ENCODE data around the gene PARL. TPM values are rescaled to one million over a fixed set of nuclear protein-coding genes. Genes with fewer than 3 reads are reported as not detected.

The PARL gene
- total RNA-seq, 4 donors from 2014 or later, result 47.6 to 66.6 (median 55.7) TPM

DNA sequence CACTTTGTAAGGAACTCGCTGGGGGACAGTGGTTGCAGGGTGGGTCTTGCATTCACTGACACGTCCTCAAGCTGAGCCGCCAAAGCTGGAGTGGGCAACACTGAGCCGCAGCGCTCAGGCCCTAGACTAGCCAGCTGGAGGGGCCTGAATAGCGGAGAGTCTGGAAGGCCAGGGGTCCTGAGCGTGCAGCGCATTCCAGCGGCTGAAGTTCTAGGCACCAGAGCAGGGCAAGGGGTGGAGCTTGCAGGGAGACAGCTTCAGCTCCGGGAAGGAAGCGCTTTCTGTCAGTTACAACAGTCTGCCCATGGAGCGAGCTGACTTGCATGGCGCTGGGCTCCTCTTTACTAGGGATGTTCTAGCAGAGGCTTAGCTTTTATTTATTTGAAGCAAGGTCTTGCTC, 62.0 kb downstream of the PARL start:
- Histone ChIP-seq H3K27me3 (no peaks in the 10 kb centered on the region), H3K27ac (no peak overlapping the region), H3K36me3 (peaks cover 0 to 21% (median 0%) of the 10 kb centered on the region in 3 donors), H3K4me3 (no peak overlapping the region), H3K4me1 (peaks cover 0 to 20% (median 5%) of the 10 kb centered on the region in 4 donors), H3K9me3 (no peaks in the 10 kb centered on the region)
- 77 to 85% methylated on average over 13 of the region's 13 CpGs for WGBS, 2 donors
- no peak for DNase-seq (ENCODE audit: low spot score in 2 of 2)
- TF ChIP-seq, protein P1, sequence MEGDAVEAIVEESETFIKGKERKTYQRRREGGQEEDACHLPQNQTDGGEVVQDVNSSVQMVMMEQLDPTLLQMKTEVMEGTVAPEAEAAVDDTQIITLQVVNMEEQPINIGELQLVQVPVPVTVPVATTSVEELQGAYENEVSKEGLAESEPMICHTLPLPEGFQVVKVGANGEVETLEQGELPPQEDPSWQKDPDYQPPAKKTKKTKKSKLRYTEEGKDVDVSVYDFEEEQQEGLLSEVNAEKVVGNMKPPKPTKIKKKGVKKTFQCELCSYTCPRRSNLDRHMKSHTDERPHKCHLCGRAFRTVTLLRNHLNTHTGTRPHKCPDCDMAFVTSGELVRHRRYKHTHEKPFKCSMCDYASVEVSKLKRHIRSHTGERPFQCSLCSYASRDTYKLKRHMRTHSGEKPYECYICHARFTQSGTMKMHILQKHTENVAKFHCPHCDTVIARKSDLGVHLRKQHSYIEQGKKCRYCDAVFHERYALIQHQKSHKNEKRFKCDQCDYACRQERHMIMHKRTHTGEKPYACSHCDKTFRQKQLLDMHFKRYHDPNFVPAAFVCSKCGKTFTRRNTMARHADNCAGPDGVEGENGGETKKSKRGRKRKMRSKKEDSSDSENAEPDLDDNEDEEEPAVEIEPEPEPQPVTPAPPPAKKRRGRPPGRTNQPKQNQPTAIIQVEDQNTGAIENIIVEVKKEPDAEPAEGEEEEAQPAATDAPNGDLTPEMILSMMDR (IDR thresholded peaks at IDR 0.05), result no peak
- TF ChIP-seq EP300 (IDR thresholded peaks at IDR 0.05) (no peak), POLR2A (IDR thresholded peaks at IDR 0.05) (no peak)

DNA sequence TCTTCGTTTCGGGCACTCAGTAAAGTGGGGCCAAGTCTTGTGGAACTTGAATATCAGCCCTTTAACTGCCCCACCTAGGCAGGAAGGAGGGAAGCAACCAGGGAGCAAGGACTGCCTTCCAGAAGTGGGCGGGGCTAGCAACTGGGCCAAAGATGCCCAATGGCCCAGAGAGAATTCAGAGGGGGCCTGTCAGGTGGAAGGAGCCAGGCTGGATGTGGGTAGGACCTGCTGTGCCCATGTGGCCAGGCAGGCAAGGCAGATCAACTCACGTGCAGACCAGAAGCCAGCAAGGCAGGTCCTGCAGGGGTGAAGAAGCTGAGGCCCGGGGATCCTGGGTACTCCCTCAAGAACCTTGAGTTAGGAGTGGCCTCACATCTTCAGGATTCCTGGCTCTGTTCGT, 64.8 kb downstream of the PARL start:
- TF ChIP-seq EP300 (IDR thresholded peaks at IDR 0.05) (no peak), POLR2A (IDR thresholded peaks at IDR 0.05) (no peak)
- TF ChIP-seq, protein P1 (IDR thresholded peaks at IDR 0.05), result no peak
- H3K9me3 ChIP-seq, result no peaks in the 10 kb centered on the region
- H3K36me3 ChIP-seq, result peaks cover 0 to 43% (median 0%) of the 10 kb centered on the region in 3 donors
- no peak for DNase-seq (ENCODE audit: low spot score in 2 of 2)
- no peak overlapping the region for H3K4me3 ChIP-seq
- H3K27me3 ChIP-seq, result no peaks in the 10 kb centered on the region
- H3K27ac ChIP-seq, result no peak overlapping the region
- peaks cover 0 to 11% (median 3%) of the 10 kb centered on the region in 4 donors for H3K4me1 ChIP-seq
- WGBS, 2 donors, result 88 to 97% methylated on average over 6 of the region's 6 CpGs

DNA sequence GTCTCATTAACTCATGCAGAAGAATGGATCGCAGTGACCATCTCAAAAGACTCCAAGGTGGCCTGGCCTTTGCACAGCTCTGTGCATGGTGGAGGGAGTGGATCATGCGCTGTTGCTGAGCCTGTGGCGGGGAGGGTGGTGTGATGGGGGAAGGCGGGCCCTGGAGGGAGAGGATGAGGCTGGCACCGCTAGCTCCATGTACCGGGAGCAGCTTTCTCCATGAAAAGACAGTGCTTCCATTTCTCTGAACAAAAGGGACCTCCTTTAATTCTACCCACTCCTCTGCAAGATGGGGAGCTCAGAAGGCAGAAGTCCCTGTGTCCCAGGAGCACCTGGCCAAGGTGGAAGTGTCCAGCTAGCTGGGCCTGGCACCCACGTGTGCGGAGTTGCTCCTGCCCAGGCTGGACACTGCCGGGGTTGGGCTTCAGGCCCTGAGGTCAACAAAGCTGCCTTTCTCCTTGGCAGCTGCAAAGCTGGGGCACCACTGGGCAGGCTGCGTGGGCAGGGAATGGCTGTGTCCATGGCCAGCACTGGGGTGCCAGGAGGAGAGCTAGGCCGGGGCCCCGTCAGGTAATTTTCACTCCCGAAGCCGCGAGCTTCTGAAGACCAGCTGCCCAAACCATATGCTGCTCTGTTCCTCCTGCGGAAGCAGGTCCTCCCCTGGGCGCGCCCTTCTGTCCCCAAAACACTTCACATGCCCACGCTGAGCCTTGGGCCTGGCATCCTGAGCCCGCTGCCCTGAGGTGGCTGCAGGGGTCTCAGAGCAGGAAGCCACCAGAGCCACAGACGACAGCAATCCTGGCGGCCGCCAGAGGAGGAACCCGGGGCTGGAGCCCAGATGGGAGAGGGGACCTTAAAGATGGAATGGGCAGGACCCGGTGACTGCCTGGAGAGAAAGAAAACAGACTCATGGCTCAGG, 65.7 kb downstream of the PARL start:
- Histone ChIP-seq H3K27me3 (no peaks in the 10 kb centered on the region), H3K9me3 (no peaks in the 10 kb centered on the region), H3K36me3 (peaks cover 0 to 45% (median 0%) of the 10 kb centered on the region in 3 donors), H3K4me3 (no peak overlapping the region), H3K4me1 (peaks cover 0 to 2% (median 0%) of the 10 kb centered on the region in 4 donors), H3K27ac (no peak overlapping the region)
- no peak for DNase-seq (ENCODE audit: low spot score in 2 of 2)
- TF ChIP-seq, protein P1 (IDR thresholded peaks at IDR 0.05), result no peak
- no peak for TF ChIP-seq EP300 (IDR thresholded peaks at IDR 0.05)
- TF ChIP-seq POLR2A (IDR thresholded peaks at IDR 0.05), result no peak
- WGBS, 2 donors, result 80 to 83% methylated on average over 23 to 24 of the region's 25 CpGs

DNA sequence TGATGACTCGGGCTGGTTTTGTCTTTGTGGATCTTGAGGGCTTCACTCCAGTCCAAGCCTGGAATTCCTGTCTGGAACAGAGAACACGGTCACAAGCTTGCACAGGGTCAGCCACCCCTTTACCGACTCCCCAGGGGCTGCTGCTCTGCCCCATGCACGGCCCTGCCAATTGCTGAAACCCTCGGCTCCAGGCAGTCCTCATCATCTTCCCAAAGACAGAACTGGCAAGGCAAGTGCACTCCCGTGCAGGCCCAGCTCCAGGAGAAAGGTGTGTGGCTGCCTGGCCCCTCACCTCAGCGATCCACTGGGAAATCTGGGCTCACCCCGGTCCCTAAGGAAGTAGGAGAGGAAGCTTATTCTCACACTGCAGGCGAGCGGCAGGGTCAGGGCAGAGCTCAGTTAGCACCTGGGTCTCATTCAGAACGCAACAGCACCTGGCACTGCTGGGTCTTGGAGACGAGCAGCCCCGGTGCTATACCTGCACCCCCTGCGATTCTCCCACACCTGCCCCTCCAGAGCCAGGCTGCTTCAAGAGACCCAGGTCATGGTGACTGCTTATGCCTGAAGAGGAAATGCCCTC, 66.5 kb downstream of the PARL start:
- Histone ChIP-seq H3K9me3 (no peaks in the 10 kb centered on the region), H3K27ac (no peak overlapping the region), H3K36me3 (peaks cover 0 to 50% (median 0%) of the 10 kb centered on the region in 3 donors), H3K27me3 (no peaks in the 10 kb centered on the region), H3K4me3 (no peak overlapping the region), H3K4me1 (no peaks in the 10 kb centered on the region)
- TF ChIP-seq EP300 (IDR thresholded peaks at IDR 0.05) (no peak), POLR2A (IDR thresholded peaks at IDR 0.05) (no peak)
- DNase-seq (ENCODE audit: low spot score in 2 of 2), result no peak
- 75 to 88% methylated on average over 13 to 14 of the region's 14 CpGs for WGBS, 2 donors

DNA sequence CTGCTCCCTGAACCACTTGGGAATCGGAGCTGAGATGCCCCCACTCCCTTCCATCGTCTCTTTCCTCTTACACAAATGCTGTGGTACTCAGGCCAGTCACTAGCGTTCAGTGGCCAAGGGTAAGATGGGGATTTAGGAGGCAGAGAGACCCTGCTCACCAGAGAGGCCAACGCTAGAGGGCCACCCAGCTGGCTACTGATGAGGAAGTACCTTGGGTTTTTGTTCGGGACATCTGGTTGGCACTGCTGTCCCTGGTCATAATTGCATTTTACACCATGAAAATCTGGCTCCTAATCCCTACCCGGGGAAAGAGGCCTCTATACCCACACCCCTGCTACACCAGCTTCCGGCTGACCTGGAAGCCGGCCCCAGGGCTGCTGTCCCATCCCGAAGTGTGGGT, 67.0 kb downstream of the PARL start:
- 94 to 95% methylated on average over 9 of the region's 9 CpGs for WGBS, 2 donors
- Histone ChIP-seq H3K9me3 (no peaks in the 10 kb centered on the region), H3K36me3 (peaks cover 0 to 52% (median 0%) of the 10 kb centered on the region in 3 donors), H3K4me3 (no peak overlapping the region), H3K27ac (no peak overlapping the region), H3K4me1 (no peaks in the 10 kb centered on the region), H3K27me3 (no peaks in the 10 kb centered on the region)
- no peak for DNase-seq (ENCODE audit: low spot score in 2 of 2)
- TF ChIP-seq, protein P1 (IDR thresholded peaks at IDR 0.05), result no peak
- TF ChIP-seq EP300 (IDR thresholded peaks at IDR 0.05), result no peak
- TF ChIP-seq POLR2A (IDR thresholded peaks at IDR 0.05), result no peak

All from tibial nerve (tissue), 4 donors.